Measurements from ENCODE around the gene AHCYL2.
"Not testable (repeated sequence)": the region's sequence is repeated elsewhere in the genome, so short reads cannot be mapped to it uniquely, and the experiment has no call there.

Gene AHCYL2

GRCh38 chr7:129209067-129209926, 15.5 kb upstream of the AHCYL2 start:
- FAIRE-seq: no peak

DNA sequence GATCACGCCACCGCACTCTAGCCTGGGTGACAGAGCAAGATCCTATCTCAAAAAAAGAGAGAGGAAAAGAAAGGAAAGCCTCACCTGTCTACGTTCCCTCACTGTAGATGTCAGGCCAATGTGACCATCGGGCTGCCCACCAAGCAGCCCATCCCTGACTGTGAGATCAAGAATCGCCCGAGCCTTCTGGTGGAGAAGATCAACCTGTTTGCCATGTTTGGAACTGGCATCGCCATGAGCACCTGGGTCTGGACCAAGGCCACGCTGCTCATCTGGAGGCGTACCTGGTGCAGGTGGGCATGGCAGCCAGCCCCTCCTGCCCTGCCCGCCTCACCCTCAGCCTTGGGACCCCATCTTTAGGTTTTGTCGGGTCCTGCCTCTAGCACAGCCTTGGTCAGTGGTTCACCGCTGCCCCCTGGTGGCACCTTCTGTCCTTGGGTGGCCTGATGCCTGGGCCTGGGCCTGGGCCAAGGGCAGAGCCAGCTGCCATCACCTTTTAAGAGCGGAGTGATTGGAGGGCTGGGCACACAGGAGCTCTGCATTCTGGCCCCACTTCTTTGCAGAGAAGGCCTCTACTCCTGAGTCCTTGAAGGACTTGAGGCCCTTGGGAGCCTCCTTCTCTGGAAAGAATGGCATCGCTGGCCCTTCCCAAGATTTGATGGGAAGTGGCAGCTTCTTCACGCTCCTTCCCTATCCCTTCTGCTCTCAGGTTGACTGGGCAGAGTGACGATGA, 14.4 kb upstream of the AHCYL2 start:
- FAIRE-seq: no peak

GRCh38 chr7:129210989-129211312, 13.9 kb upstream of the AHCYL2 start:
- FAIRE-seq: no peak

- FAIRE-seq: no peak
These were observed 12.7 kb upstream of the AHCYL2 start for GRCh38 chr7:129212126-129212525.

DNA sequence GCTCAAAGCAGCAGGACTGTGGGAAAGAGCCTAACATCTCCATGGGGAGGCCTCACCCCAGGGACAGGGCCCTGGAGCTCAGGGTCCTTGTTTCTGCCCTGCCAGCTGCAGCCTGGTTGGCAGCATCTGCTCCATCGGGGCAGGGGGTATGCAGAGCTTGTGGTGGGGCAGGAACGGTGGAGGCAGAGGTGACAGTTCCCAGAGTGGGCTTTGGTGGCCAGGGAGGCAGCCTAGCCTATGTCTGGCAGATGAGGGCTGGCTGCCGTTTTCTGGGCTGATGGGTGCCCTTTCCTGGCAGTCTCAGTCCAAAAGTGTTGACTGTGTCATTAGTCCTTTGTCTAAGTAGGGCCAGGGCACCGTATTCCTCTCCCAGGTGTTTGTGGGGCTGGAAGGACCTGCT, 12.2 kb upstream of the AHCYL2 start:
- FAIRE-seq: no peak

GRCh38 chr7:129213828-129214227, 11.0 kb upstream of the AHCYL2 start:
- no peak for FAIRE-seq

DNA sequence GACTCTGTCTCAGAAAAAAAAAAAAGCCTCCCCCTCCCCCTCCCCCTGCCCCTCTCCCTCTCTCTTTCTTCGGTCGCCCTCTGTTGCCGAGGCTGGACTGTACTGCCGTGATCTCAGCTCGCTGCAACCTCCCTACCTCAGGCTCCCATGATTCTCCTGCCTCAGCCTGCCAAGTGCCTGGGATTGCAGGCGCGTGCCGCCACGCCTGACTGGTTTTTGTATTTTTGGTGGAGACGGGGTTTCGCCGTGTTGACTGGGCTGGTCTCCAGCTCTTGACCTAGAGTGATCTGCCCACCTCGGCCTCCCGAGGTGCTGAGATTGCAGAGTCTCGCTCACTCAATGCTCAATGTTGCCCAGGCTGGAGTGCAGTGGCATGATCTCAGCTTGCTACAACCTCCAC, 9.1 kb upstream of the AHCYL2 start:
- FAIRE-seq: not testable (repeated sequence)

DNA sequence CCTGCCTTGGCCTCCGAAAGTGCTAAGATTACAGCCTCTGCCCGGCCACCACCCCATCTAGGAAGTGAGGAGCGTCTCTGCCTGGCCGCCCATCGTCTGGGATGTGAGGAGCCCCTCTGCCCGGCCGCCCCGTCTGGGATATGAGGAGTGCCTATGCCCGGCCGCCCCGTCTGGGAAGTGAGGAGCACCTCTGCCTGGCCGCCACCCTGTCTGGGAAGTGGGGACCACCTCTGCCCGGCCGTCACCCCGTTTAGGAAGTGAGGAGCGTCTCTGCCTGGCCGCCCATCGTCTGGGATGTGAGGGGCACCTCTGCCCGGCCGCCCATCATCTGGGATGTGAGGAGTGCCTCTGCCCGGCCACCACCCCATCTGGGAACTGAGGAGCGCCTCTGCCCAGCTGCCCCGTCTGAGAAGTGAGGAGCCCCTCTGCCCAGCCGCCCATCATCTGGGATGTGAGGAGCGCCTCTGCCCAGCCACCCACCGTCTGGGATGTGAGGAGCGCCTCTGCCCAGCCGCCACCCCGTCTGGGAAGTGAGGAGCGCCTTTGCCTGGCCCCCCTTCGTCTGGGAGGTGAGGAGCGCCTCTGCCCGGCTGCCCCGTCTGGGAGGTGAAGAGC, 8.6 kb upstream of the AHCYL2 start:
- FAIRE-seq: not testable (repeated sequence)

GRCh38 chr7:129216821-129217416, 7.9 kb upstream of the AHCYL2 start:
- FAIRE-seq: not testable (repeated sequence)

DNA sequence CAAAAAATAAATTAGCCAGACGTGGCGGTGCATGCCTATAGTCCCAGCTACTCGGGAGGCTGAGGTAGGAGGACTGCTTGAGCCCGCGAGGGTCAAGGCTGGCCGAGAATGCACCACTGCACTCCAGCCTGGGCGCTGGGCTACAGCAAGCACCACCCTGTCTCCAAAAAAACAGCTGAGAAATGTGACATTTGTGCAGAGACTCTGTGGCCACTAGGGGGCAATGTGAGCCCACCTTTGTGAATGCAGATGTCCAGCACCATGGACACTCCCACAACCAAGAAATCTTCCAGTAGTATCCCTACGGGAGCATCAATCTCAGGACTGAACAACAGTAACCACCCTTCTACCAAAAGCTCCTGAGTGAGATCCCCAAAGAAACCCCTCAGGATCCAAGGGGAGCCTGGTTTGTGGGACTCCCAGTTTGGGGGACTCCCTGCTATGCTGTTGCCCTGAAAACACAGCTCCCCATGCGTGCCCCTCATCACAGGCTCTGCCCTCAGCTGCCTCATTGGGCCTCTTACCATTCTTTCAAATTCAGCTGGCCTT, 6.2 kb upstream of the AHCYL2 start:
- no peak for FAIRE-seq

GRCh38 chr7:129219166-129219565, 5.7 kb upstream of the AHCYL2 start:
- FAIRE-seq: not testable (repeated sequence)

DNA sequence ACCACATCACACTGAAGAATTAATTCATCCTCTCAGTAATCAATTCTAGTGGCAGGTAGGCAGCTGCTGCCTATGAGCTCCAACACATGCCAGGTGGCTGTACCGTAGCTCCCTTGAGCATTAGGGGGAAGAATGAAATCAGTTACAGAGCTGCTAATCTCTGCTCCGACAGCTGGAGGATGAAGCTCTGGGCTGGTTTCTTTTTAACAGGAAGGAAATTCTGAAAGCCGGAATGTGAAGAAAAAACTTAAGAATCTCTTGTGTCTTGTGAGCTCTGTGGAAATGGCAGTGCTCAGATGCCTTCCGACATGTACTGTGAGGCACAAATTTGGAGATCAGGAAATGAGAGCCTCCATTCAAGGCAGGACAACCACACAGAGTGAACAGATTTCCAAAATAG, 2.8 kb upstream of the AHCYL2 start:
- FAIRE-seq: no peak

- no peak for FAIRE-seq
These were observed 538 bp downstream of the AHCYL2 start for GRCh38 chr7:129225206-129225930.

- no peak for FAIRE-seq
These were observed 1.2 kb downstream of the AHCYL2 start for GRCh38 chr7:129225931-129226572.

DNA sequence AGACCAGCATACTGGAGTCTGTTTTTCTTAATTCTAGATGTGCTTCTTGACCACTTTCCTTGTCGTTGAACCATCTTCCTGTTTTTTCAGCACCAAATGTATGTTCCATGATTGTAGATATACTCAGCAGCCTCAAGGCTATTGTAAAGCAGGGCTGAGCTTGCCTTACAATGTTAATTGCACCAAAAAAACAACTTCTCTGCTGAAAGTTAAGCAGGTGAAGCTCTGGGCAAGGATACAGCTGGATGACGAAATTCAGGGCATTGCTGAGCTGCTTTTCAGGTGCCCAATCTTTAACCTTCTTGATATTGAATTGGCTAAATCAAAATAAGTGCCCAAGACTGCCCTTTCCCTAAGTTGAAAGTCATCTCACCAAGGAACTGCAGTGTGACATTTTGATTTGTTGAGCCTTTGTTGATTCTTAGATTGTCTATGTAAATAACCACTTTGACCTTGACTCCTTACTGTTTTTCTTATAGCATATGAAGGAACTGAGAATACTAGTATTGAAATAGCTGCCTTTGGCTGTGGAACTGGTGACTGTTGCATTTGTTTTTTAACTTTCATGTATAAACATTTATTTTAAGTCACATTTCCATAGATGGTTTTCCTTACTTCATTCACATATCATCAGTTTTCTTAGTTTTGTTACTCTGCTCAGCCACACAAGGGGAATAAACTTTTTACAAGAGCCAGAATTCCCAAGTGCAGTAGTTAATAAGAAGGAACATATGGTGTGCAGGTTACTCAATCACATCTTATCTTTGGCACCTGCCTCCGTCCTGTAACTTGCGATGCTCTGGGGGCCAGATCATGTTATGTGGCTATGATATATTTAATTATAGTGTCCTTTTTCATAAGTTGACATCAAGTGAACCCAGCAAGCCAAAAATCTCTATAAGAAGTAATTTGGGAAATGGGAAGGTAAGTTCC, 3.1 kb downstream of the AHCYL2 start:
- no peak for FAIRE-seq

DNA sequence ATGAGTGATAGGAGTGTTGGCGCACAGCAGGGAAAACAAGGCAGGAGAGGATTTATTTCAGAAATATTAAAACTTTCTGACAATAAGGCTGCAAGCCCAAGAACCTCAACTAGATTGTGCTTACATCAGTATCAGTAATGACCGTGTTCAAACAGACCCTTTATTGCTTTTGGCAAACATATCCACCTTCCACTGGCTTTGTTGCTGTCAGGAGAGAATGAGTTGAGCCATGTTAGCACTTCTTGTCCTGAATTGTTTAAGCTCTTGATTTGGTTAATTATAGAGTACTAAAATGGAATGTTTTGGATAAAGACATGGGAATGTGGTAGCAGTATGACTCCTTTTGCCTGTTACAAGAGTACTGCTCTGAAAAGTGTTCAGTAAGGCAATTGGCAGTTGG, 3.8 kb downstream of the AHCYL2 start:
- FAIRE-seq: no peak

GRCh38 chr7:129231666-129232065, 6.8 kb downstream of the AHCYL2 start:
- FAIRE-seq: no peak

GRCh38 chr7:129238546-129238945, 13.7 kb downstream of the AHCYL2 start:
- FAIRE-seq: no peak

DNA sequence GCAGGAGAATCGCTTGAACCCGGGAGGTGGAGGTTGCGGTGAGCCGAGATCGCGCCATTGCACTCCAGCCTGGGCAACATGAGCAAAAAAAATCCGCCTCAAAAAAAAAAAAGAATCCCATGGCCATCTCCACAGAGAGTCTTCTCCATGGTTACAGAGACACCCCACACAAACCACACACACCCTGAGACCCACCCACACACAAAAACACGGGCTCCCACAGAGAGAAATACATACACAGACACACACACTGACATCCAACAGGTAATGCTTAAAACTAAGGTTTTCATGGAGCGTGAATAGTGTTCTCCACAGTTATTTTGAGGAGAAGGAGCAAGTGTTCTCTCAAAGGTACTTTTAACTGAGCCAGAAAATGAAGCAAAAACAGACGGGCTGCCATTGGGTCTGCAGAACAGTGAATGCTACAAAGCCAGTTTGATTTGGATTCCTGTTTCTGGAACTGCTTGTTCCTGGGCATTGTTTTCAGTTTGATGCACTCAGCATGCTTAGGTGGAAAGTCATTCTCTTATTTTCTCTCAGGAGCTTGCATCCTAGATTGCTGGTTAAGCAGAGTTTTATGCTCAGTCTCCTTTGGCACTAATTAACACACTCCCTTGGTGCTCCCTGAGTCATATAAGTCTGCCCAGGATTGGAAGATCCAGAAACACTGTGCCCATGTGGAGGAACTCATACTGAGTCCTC, 15.4 kb downstream of the AHCYL2 start:
- no peak for FAIRE-seq

DNA sequence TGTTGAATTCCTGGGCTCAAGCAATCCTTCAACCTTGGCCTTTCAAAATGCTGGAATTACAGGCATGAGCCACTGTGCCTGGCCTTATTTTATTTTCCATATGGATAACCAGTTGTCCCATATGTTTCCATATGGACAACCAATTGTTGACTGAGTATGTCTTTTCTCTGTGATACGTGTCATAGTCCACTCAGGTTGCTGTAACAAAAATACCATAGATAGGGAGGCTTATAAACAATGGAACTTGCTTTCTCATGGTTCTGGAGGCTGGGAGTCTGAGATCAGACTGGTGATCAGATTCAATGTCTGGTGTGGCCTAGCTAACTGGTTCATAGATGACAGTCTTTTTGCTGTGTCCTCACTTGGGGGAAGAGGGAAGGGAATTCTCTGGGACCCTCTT, 19.4 kb downstream of the AHCYL2 start:
- FAIRE-seq: no peak

Data from colon (tissue), 2 donors.